GM19239 (cell line): ENCODE data around the gene CACNA1E.
A peak's percentile ranks its signal among the peaks of the same experiment; 100 is the strongest.
"Not testable (repeated sequence)": the region's sequence is repeated elsewhere in the genome, so short reads cannot be mapped to it uniquely, and the experiment has no call there.

Experiments
- DNase-seq: peaks from one replicate; pipeline ENCODE4 v3.0.0; 2011; ENCODE audit warnings: low spot score; ENCODE audit not compliant: insufficient read length
- FAIRE-seq: peaks from 2 replicates; lab custom pipeline; 2011; peaks lifted over from hg19 to GRCh38; lab: Jason Lieb, UNC

The CACNA1E gene

GRCh38 chr1:181514298-181515290 lies 31.3 kb downstream of the CACNA1E start:
- peak; percentile 88 for FAIRE-seq
- no peak for DNase-seq

DNA sequence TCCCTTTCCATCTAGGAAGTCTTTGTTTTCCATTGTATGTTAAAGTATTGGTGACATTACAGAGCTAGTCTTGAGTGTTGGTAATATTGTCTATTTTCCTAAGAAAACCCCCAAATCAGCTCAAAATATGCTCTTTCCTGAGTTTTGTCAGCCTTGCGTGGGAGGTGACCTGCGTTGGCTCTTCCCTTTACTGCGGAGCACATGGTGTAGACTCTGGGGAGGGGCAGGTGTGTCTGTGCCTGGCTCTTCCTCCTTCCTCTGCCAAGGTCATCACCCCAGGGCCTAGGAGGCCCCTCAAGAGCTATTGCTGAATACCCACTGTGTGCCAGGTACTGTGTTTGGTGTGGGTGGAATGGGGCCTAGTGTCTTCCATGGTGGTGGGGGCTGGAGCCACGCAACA lies 33.4 kb downstream of the CACNA1E start:
- DNase-seq (no peak), FAIRE-seq (no peak)

- no peak for DNase-seq
- no peak for FAIRE-seq
Measured at GRCh38 chr1:181517181-181517875, 34.0 kb downstream of the CACNA1E start.

GRCh38 chr1:181518152-181518551 lies 34.8 kb downstream of the CACNA1E start:
- DNase-seq (no peak), FAIRE-seq (no peak)

DNA sequence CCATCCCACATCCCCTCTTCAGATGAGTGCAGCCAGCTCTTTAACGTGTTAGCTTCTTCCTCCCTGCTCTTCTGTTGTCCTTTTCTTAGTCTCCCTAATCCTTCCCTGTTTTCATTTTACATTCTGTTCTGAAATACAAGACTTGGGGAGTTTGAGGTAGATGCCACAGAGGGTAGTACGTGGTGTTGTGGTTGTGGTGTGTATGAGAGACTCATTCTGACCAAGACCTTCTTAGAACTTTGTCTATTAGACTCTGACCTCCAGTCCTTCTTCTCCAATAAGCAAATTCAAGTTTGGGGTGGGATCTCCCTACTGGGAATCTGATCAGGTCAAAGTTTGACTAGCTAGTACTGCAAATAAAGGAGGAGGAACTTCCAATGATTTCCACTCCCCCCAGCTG lies 39.5 kb downstream of the CACNA1E start:
- peak; percentile 90 for FAIRE-seq
- DNase-seq: no peak

GRCh38 chr1:181525104-181525721 lies 41.9 kb downstream of the CACNA1E start:
- FAIRE-seq (no peak), DNase-seq (no peak)

DNA sequence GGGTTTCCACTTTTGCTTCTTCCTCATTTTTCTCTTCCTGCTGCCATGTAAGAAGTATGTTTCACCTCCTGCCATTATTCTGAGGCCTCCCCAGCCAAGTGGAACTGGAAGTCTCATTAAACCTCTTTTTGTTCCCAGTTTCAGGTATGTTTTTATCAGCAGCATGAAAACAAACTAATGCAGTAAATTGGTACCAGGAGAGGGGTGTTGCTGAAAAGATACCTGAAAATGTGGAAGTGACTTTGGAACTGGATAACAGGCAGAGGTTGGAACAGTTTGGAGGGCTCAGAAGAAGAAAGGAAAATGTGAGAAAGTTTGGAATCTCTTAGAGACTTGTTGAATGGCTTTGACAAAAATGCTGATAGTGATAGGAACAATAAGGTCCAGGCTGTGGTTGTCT lies 44.9 kb downstream of the CACNA1E start:
- FAIRE-seq, DNase-seq: not testable (repeated sequence)

- FAIRE-seq (no peak), DNase-seq (no peak)
Measured at GRCh38 chr1:181531441-181531840, 48.1 kb downstream of the CACNA1E start.

GRCh38 chr1:181531951-181532600 lies 48.8 kb downstream of the CACNA1E start:
- FAIRE-seq (no peak), DNase-seq (no peak)

DNA sequence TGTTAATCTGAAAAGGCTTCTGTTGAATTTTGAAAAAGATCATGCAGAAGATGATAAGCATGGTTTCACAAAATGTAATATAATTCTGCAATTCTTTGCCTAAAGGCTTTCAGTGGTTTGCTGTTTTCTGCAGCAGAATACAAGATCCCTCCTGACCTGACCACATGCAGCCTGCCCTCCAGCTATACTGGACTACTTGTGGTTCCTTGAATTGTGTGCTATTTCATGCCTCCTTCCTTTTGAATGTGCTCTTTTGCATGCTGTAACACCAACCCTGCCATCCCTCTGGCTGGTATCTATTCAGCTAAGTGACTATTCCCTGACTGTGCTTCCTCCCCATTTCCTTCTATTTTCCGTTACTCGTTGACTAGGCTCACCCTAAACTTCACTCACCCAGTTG lies 55.5 kb downstream of the CACNA1E start:
- DNase-seq: no peak
- FAIRE-seq: no peak

DNA sequence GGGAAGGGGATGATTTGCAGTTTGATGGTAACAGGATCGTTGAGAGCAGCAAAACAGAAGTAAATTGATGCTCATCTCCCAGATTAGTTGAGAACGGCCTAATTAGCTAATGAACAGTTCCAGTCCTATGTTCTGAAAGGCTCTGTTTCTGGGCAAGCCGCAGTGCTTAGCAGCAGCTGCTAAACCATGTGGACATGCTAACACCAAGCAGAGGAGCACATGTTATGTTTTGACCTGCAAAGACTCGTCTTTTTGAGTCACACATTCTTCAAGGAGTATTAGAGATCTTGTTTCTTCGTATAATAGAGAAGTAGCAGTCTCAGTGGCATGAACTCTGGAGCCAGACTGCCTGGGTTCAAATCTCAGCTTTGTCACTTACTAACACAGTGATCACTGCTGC lies 58.1 kb downstream of the CACNA1E start:
- no peak for DNase-seq
- no peak for FAIRE-seq

GRCh38 chr1:181541947-181542346 lies 58.6 kb downstream of the CACNA1E start:
- FAIRE-seq (peak; percentile 39), DNase-seq (no peak)

GRCh38 chr1:181542406-181542805 lies 59.1 kb downstream of the CACNA1E start:
- FAIRE-seq, DNase-seq: not testable (repeated sequence)

DNA sequence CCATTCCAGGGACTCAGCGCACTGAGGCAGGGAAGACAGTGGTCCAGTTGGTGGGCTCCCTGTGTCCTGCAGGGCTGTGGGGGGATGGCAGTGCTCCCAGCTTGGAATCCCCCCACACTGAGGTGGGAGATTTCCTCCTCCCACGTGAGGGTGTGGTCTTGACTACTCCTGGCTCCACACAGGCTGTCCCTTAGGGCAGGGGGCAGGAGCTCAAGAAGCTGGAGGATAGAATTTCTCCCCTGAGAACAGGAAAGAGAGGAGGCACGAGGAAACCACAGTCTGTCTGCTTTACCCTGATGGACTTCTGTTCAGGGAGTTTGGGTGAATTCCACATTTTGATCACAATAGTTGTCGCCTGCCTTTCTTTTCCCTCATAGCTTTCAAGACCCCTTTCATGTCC lies 62.1 kb downstream of the CACNA1E start:
- FAIRE-seq: no peak
- DNase-seq: no peak

DNA sequence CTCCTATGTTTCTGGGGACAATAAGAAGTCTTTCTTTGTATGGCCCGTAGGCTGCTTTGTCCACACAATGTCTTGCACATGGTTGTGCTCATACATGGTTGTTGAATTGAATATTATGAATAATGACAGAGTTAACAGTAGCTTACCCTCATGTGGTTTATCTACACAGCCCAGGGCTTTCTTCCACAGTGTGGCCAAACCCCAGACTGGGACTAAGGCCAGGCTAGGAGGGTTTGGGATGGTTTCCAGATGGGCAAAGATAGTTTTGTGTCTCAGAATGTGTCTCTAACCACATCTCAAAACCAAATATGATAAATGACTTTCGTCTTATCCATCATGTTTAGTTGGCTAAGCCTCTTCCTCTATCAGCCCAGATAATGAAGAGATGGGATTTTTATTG lies 65.2 kb downstream of the CACNA1E start:
- FAIRE-seq: no peak
- DNase-seq: no peak

GRCh38 chr1:181551249-181551648 lies 67.9 kb downstream of the CACNA1E start:
- DNase-seq (no peak), FAIRE-seq (no peak)

DNA sequence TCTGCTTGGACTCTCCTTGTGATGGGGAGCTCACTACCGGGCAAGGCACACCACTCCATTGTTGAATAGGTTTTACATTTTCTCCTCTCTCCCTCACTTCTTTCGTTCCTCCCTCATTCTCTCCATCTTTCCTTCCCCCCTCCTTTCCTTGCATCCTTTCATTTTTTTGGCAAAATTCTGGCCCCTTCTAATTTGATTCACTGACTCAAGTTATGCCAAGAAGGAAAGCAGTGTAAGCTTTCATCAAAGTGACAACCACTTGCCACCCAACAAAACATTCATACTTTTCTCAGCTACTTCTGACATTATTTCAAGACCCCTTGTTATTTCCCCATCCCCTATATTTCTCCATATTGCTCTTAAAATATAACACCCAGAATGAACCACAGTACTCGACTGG lies 68.4 kb downstream of the CACNA1E start:
- FAIRE-seq (no peak), DNase-seq (no peak)

GRCh38 chr1:181554465-181554864 lies 71.1 kb downstream of the CACNA1E start:
- FAIRE-seq: no peak

GRCh38 chr1:181556631-181557030 lies 73.3 kb downstream of the CACNA1E start:
- DNase-seq: no peak
- no peak for FAIRE-seq

More at GRCh38 chr1:181554465-181554864, 71.1 kb downstream of the CACNA1E start:
- no peak for DNase-seq

DNA sequence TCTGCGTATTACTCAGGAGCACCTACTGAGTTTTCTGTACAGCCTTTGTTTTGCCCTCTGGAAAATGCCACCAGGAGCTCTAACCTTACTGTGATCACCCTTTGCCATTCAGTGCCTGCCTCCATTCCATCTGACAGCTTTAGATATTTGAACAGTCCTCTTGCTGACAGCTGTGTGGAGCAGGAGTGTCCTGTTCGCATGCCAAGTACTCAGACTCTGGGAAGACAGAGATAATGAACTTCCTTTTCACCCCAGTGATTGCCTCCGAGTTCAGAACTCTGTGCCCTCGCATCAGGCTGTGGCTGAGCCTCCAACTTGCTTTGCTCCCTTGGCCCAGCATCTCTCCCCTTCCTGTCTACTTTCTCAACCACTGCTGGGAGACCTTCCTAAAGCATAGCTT lies 74.0 kb downstream of the CACNA1E start:
- no peak for DNase-seq

More for the DNA sequence above, 74.0 kb downstream of the CACNA1E start:
- no peak for FAIRE-seq
